Measurements from ENCODE around the gene ARHGAP21.

GRCh38 chr10:24590697-24591457 is 132.8 kb downstream of the ARHGAP21 start:
- TF ChIP-seq, protein P1, sequence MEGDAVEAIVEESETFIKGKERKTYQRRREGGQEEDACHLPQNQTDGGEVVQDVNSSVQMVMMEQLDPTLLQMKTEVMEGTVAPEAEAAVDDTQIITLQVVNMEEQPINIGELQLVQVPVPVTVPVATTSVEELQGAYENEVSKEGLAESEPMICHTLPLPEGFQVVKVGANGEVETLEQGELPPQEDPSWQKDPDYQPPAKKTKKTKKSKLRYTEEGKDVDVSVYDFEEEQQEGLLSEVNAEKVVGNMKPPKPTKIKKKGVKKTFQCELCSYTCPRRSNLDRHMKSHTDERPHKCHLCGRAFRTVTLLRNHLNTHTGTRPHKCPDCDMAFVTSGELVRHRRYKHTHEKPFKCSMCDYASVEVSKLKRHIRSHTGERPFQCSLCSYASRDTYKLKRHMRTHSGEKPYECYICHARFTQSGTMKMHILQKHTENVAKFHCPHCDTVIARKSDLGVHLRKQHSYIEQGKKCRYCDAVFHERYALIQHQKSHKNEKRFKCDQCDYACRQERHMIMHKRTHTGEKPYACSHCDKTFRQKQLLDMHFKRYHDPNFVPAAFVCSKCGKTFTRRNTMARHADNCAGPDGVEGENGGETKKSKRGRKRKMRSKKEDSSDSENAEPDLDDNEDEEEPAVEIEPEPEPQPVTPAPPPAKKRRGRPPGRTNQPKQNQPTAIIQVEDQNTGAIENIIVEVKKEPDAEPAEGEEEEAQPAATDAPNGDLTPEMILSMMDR (conservative IDR thresholded peaks at IDR 0.05 in 1 of 2, IDR thresholded peaks at IDR 0.05 in 1 of 2; ENCODE audit: extremely low read depth in 1 of 2, insufficient read depth in 1 of 2, low read depth in 1 of 2, low read length in 2 of 2): no peak
- no peak for TF ChIP-seq EZH2 (IDR thresholded peaks at IDR 0.05; ENCODE audit: borderline replicate concordance, low read length)

Data from mammary epithelial cell (primary cell).